ENCODE results near the gene LMO3.
"Not testable (repeated sequence)": the region's sequence is repeated elsewhere in the genome, so short reads cannot be mapped to it uniquely, and the experiment has no call there.

Gene LMO3

GRCh38 chr12:16537652-16538051 is 68.3 kb downstream of the LMO3 start:
- DNase-seq, result not testable (repeated sequence)

DNA sequence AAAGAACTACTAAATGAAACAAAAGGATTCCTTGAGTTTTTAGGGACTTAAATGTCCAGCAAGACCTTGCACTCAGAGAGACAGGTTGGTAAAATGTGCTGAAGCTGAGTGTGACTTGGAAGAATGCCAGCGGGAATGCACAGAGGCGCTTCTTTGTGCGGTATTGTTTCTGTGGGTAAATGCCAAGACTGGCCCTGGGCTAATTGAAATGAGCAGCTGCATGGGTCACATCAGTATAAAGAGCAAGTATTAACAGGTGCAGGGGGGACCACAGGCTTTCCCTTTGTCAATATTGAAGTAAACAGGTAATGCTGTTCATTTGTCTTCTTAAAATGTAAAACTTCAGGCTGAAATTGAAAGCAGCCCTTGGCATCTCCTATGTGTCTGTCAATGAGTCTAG is 74.3 kb downstream of the LMO3 start:
- DNase-seq, result no peak

- DNase-seq, result no peak
Measured at GRCh38 chr12:16530268-16530850, 75.6 kb downstream of the LMO3 start.

GRCh38 chr12:16526693-16527092 is 79.3 kb downstream of the LMO3 start:
- DNase-seq, result no peak

- DNase-seq, result no peak
Measured at GRCh38 chr12:16524378-16524777, 81.6 kb downstream of the LMO3 start.

- DNase-seq, result no peak
Measured at GRCh38 chr12:16523951-16524331, 82.0 kb downstream of the LMO3 start.

- no peak for DNase-seq
Measured at GRCh38 chr12:16523284-16523950, 82.5 kb downstream of the LMO3 start.

DNA sequence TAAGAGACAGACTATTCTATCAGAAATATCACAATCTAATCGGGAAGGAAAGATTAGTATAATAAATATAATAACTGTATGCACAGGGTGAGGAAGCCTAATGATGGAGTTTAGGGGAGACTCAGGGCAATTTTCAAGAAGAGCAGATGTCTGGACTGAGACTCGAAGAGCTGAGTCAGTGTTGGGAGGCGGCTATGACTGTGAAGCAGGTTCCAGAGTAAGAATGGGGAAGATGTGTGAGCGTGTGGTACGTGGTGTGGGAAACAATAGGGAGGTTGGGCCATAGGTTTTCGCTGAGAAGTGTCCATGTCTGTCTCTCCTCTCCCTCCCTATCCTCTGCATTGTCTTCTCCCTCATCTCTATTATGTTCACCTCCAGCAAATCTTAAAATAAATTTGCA is 85.6 kb downstream of the LMO3 start:
- no peak for DNase-seq

DNA sequence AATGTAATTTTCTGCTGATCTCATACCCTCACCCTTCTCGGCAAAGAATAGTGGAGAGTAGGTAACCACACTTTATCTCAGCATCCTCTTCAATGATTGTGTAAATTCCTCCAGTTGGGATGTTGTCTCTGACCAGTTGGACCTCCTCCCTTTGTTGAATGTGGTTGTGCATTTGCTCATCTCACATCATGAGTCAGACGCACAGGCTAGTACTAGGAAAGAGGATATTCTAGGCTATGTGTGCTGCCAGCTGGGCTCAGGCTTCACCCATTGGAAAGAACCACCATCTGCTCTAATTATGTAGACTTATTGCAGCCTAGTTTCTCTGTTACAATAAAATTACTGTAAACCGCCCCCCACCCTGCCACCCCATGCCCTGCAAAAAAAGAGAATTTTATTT is 90.3 kb downstream of the LMO3 start:
- DNase-seq, result no peak

DNA sequence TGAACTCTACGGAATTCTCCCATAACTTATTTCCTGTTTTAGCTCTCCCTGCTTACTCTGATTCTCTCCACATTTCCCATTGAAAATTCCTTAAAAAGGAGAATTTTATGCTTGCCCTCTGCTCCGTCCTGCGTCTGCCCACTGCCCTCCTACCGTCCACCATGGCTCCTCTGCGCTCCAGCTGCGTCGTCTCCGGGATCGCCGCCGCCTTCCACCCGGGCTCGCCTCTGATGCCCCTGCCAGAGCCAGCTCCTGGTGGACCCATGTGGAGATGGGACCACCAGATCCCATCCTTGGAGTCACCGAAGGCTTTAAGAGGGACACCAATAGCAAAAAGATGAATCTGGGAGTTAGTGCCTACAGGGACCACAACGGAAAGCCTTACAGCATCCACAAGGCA is 92.7 kb downstream of the LMO3 start:
- no peak for DNase-seq

DNA sequence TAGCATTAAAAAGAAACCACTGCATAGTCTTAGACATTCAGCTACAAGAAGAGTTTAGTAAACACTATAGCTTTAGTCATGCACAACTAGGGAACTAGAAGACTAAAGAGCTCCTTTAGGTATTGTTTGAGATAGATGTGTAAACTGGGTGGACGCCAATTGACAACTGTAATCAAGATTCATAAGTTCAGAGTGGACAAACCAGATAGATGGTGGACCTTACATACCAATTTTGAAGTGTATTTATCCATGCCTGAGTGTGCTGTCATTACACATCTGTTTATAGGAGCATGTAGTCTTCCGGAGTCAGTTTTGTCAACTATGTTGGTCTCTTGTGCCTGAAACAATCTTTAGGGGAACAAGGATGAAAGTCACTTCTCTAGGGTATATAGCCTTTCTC is 96.6 kb downstream of the LMO3 start:
- DNase-seq, result no peak

DNA sequence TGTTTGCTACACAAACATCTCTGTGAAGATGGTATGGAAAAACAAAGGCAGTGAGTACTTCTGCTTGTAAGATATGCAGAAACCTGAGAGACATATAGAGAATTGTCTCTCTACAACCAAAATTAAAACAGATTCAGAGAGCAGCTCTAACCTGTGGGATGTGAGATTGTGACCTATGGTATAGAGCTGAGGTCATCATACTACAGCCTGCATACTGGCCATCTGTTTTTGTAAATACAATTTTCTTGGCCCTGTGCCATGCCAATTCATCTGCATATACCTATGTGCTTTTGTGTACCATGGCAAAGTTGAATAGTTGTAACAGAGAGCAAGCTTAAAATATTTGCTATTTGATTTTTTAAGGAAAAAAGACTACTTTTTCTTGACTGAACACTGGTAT is 99.6 kb downstream of the LMO3 start:
- no peak for DNase-seq

- no peak for DNase-seq
Measured at GRCh38 chr12:16504200-16504599, 101.8 kb downstream of the LMO3 start.

DNA sequence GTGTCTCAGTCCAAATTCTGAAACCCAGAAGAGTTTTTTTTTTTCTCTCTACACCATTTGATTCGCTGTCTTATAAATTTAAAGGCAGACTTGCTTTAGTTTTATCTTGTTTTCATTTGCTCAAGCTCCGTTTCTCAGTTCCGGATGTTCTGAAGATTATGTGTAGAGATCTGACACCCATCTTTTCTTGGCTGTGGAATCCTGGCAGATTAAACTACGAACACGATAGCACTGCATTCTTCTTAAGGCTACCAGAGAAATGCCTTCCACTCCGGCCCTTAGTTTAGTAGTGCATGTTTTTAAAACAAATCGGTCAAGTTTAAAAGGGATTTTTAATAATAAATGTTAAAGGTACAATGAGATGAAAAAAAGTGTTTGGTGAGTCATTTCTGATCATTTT is 106.4 kb downstream of the LMO3 start:
- DNase-seq, result no peak
